DOHH2 (cell line): ENCODE data around the gene KISS1R.

Experiments
- CTCF ChIP-seq: fragments of 200-600 bp; sonication (generic); IDR thresholded peaks from one replicate; pipeline ENCODE4 v1.5.1; 2014; ENCODE audit warnings: antibody characterized with exemption, mild to moderate bottlenecking, low read depth, low read length; ENCODE audit not compliant: poor library complexity, severe bottlenecking
- EZH2phosphoT487 ChIP-seq: fragments of 200-600 bp; sonication (generic); IDR thresholded peaks from 2 replicates; pipeline ENCODE4 v1.6.1; 2017; ENCODE audit warnings: borderline replicate concordance, mild to moderate bottlenecking, antibody characterized with exemption, low read length, moderate library complexity, mixed read lengths

- TF ChIP-seq CTCF (no peak), EZH2phosphoT487 (no peak)
These were observed 42.9 kb downstream of the KISS1R start for GRCh38 chr19:960020-960419.
